HepG2 (cell line): Measurements from ENCODE around the gene NAA25. TPM values are rescaled to one million over a fixed set of nuclear protein-coding genes. Genes with fewer than 3 reads are reported as not detected.

Experiments used
- AGO2 ChIP-seq: fragments of 200-400 bp; formaldehyde crosslinking; optimal IDR thresholded peaks from 2 replicates; pipeline ENCODE3; 2017; ENCODE audit warnings: mild to moderate bottlenecking, low read depth, low read length, moderate library complexity
- ATF2 ChIP-seq: sonication (generic); formaldehyde crosslinking; IDR thresholded peaks from 2 replicates; pipeline ENCODE4 v1.4.0; 2020; ENCODE audit warnings: missing genetic modification reagents
- CEBPB ChIP-seq: IDR thresholded peaks from 2 replicates; pipeline ENCODE4 v1.6.1; 2011; ENCODE audit warnings: low read depth, low read length, improper control_type of control experiment, borderline replicate concordance
- FOXA3 ChIP-seq: IDR thresholded peaks from 2 replicates; pipeline ENCODE4 v1.6.1; 2016; ENCODE audit warnings: missing genetic modification reagents, missing compliant biosample characterization
- GABPA ChIP-seq, 2 experiments: IDR thresholded peaks; 2 replicates each; pipeline ENCODE4 v1.6.1; 2011 to 2016; ENCODE audit warnings: low read depth in 2 of 2, low read length in 1 of 2, missing biosample characterization in 1 of 2, missing genetic modification characterization in 1 of 2
- LCORL ChIP-seq, 2 experiments: fragments of 450-650 bp in 1 of 2; sonication (generic) in 1 of 2; formaldehyde crosslinking in 1 of 2; IDR thresholded peaks; 2 replicates each; pipeline versions ENCODE4 v1.5.0 to v1.6.1; 2017 to 2020; ENCODE audit warnings: antibody characterized with exemption in 1 of 2, missing genetic modification reagents in 1 of 2
- MAF1 ChIP-seq: sonication (generic); formaldehyde crosslinking; IDR thresholded peaks from 2 replicates; pipeline ENCODE4 v1.5.0; 2020; ENCODE audit warnings: missing genetic modification reagents, borderline replicate concordance
- MLXIP ChIP-seq: sonication (generic); formaldehyde crosslinking; IDR thresholded peaks from 2 replicates; pipeline ENCODE4 v1.9.0; 2021; ENCODE audit warnings: missing genetic modification reagents, borderline replicate concordance
- PCBP1 ChIP-seq: fragments of 200-400 bp; formaldehyde crosslinking; IDR thresholded peaks from 2 replicates; pipeline ENCODE4 v1.6.1; 2017; ENCODE audit warnings: mild to moderate bottlenecking, low read depth, low read length, borderline replicate concordance
- SUZ12 ChIP-seq: fragments of 150-350 bp; IDR thresholded peaks from 2 replicates; pipeline ENCODE4 v1.6.1; 2014; ENCODE audit warnings: low read depth, low read length
- TEF ChIP-seq: sonication (generic); formaldehyde crosslinking; IDR thresholded peaks from 2 replicates; pipeline ENCODE4 v1.5.0; 2020; ENCODE audit warnings: missing genetic modification reagents
- YEATS4 ChIP-seq: sonication (generic); formaldehyde crosslinking; IDR thresholded peaks from 2 replicates; pipeline ENCODE4 v1.4.0; 2020; ENCODE audit warnings: missing genetic modification reagents, borderline replicate concordance
- ZBTB33 ChIP-seq: sonication (generic); formaldehyde crosslinking; IDR thresholded peaks from 2 replicates; pipeline ENCODE4 v1.4.0; 2020; ENCODE audit warnings: missing genetic modification reagents
- ZFP41 ChIP-seq: sonication (generic); formaldehyde crosslinking; IDR thresholded peaks from 2 replicates; pipeline ENCODE4 v1.4.0; 2020; ENCODE audit warnings: mild to moderate bottlenecking, missing genetic modification reagents, borderline replicate concordance
- ZNF232 ChIP-seq: sonication (generic); formaldehyde crosslinking; IDR thresholded peaks from 2 replicates; pipeline ENCODE4 v1.4.0; 2020; ENCODE audit warnings: missing genetic modification reagents, borderline replicate concordance
- ZNF256 ChIP-seq: sonication (generic); formaldehyde crosslinking; conservative IDR thresholded peaks from 2 replicates; pipeline ENCODE4 v1.4.0; 2020; ENCODE audit warnings: missing genetic modification reagents
- ZNF34 ChIP-seq: sonication (generic); formaldehyde crosslinking; IDR thresholded peaks from 2 replicates; pipeline ENCODE4 v1.4.0; 2020; ENCODE audit warnings: mild to moderate bottlenecking, missing genetic modification reagents, borderline replicate concordance
- ZNF552 ChIP-seq: sonication (generic); formaldehyde crosslinking; IDR thresholded peaks from 2 replicates; pipeline ENCODE4 v1.9.0; 2022; ENCODE audit warnings: missing genetic modification reagents, mild to moderate bottlenecking, borderline replicate concordance
- ZNF75D ChIP-seq: sonication (generic); formaldehyde crosslinking; IDR thresholded peaks from 2 replicates; pipeline ENCODE4 v1.8.1; 2023; ENCODE audit warnings: missing genetic modification reagents, mild to moderate bottlenecking, borderline replicate concordance
- ZNF766 ChIP-seq: sonication (generic); formaldehyde crosslinking; IDR thresholded peaks from 2 replicates; pipeline ENCODE4 v1.5.0; 2020; ENCODE audit warnings: missing genetic modification reagents, borderline replicate concordance
- ZSCAN20 ChIP-seq: sonication (generic); formaldehyde crosslinking; IDR thresholded peaks from 2 replicates; pipeline ENCODE4 v1.4.0; 2020; ENCODE audit warnings: missing genetic modification reagents, mild to moderate bottlenecking, borderline replicate concordance
- polyA plus RNA-seq, 8 experiments: library from polyadenylated mRNA; depleted of rRNA in 3 of 8; stranded (reverse) in 7 of 8; unstranded in 1 of 8; fragments of >200 nt; fragmentation: Illumina TruSeq in 4 of 8; extraction: Trizol in 4 of 8; gene quantifications; 2 replicates each; pipeline versions ENCODE4 v1.2.1 to v1.2.3, GENCODE V29; 2011 to 2016; ENCODE audit warnings: low read depth in 4 of 8, missing spikeins in 1 of 8, mixed read lengths in 1 of 8; ENCODE audit not compliant: insufficient read depth in 1 of 8
- total RNA-seq, 5 experiments: library from RNA; depleted of rRNA; stranded (reverse); fragments of >200 nt; fragmentation: Illumina TruSeq; extraction: Trizol; gene quantifications; 2 replicates each; pipeline ENCODE4 v1.2.3, GENCODE V29; 2016; ENCODE audit warnings: low read depth in 1 of 5

NAA25 gene
- total and polyA plus RNA-seq, 2 of the 13 experiments (the other 11 are each of a cell fraction or from before 2014, with no cell fraction given) = 11.4 to 32.0 TPM

GRCh38 chr12:112125250-112125999 lies 16.8 kb upstream of the NAA25 start, which contains the start of gene TRAFD1 (continued):
- TF ChIP-seq FOXA3 (CRISPR knock-in tag) (0 out of 2 replicates have a peak, but pooled peaks have one; percentile 6), ZNF75D (CRISPR knock-in tag) (peak; percentile 71; the same call in 1 of the 2 replicates), ZNF232 (peak; percentile 70; the same call in 1 of the 2 replicates), TEF (peak; percentile 56; the same call in 1 of the 2 replicates), MLXIP (peak; percentile 86), CEBPB (no peak), PCBP1 (0 out of 2 replicates have a peak, but pooled peaks have one; percentile 55), GABPA (IDR thresholded peaks at IDR 0.05; ENCODE audit: low read depth, low read length) (peak; percentile 78), GABPA (CRISPR knock-in tag; IDR thresholded peaks at IDR 0.05; ENCODE audit: low read depth) (peak; percentile 91), ZNF766 (CRISPR knock-in tag) (peak; percentile 25; the same call in 1 of the 2 replicates), AGO2 (peak; percentile 74), ZBTB33 (CRISPR knock-in tag) (no peak), ZSCAN20 (CRISPR knock-in tag) (0 out of 2 replicates have a peak, but pooled peaks have one; percentile 38), ATF2 (no peak), SUZ12 (no peak), ZNF256 (CRISPR knock-in tag) (0 out of 2 replicates have a peak, but pooled peaks have one; percentile 40), ZNF34 (peak; percentile 77; the same call in 1 of the 2 replicates), ZNF552 (0 out of 2 replicates have a peak, but pooled peaks have one; percentile 55), YEATS4 (CRISPR knock-in tag) (peak; percentile 58; the same call in 1 of the 2 replicates), MAF1 (CRISPR knock-in tag) (peak; percentile 68; the same call in 1 of the 2 replicates), ZFP41 (CRISPR knock-in tag) (peak; percentile 48; the same call in 1 of the 2 replicates), LCORL (IDR thresholded peaks at IDR 0.05) (no peak), LCORL (CRISPR knock-in tag; IDR thresholded peaks at IDR 0.05) (peak; percentile 77)
